K562 (cell line): ENCODE data around the gene ADORA3. TPM values are rescaled to one million over a fixed set of nuclear protein-coding genes. Genes with fewer than 3 reads are reported as not detected.

Experiments
- BCLAF1 ChIP-seq, 2 experiments: fragments of 450-650 bp in 1 of 2; IDR thresholded peaks; 2 replicates each; pipeline ENCODE4 v1.6.1; 2011 to 2017; ENCODE audit warnings: low read depth in 2 of 2, antibody characterized with exemption in 1 of 2, borderline replicate concordance in 1 of 2, low read length in 1 of 2, mild to moderate bottlenecking in 1 of 2, mixed read lengths in 1 of 2; ENCODE audit not compliant: control insufficient read depth in 1 of 2
- CEBPB ChIP-seq: fragments of 450-650 bp; IDR thresholded peaks from 2 replicates; pipeline ENCODE4 v1.6.1; 2016; ENCODE audit warnings: missing genetic modification characterization, missing compliant biosample characterization
- ETV6 ChIP-seq, 3 experiments: fragments of 150-350 bp in 1 of 3; sonication (generic) in 1 of 3; formaldehyde crosslinking in 1 of 3; IDR thresholded peaks; 2 replicates each; pipeline versions ENCODE4 v1.6.1 to v1.8.0; 2014 to 2022; ENCODE audit warnings: borderline replicate concordance in 2 of 3, low read depth in 2 of 3, antibody characterized with exemption in 1 of 3, low read length in 1 of 3, mild to moderate bottlenecking in 1 of 3, missing genetic modification reagents in 1 of 3
- HMG20A ChIP-seq: fragments of 450-650 bp; formaldehyde crosslinking; conservative IDR thresholded peaks from 2 replicates; pipeline ENCODE4 v1.4.0; 2020; ENCODE audit warnings: mild to moderate bottlenecking, mixed read lengths
- LCOR ChIP-seq: sonication (generic); formaldehyde crosslinking; IDR thresholded peaks from 2 replicates; pipeline ENCODE4 v1.8.0; 2022; ENCODE audit warnings: mild to moderate bottlenecking, missing genetic modification reagents
- MCM5 ChIP-seq: fragments of 450-650 bp; IDR thresholded peaks from 2 replicates; pipeline ENCODE4 v1.6.1; 2016; ENCODE audit warnings: low read depth
- PREB ChIP-seq: sonication (generic); formaldehyde crosslinking; IDR thresholded peaks from 2 replicates; pipeline ENCODE4 v1.8.1; 2023; ENCODE audit warnings: mild to moderate bottlenecking, missing genetic modification reagents
- SRSF3 ChIP-seq: fragments of 200-400 bp; formaldehyde crosslinking; IDR thresholded peaks from 2 replicates; pipeline ENCODE4 v1.6.1; 2016; ENCODE audit warnings: mild to moderate bottlenecking, low read length, moderate library complexity; ENCODE audit not compliant: insufficient read depth
- SRSF9 ChIP-seq: fragments of 200-400 bp; formaldehyde crosslinking; IDR thresholded peaks from 2 replicates; pipeline ENCODE4 v1.6.1; 2017; ENCODE audit warnings: low read depth, low read length, borderline replicate concordance
- ZNF146 ChIP-seq: IDR thresholded peaks from one replicate; pipeline ENCODE4 v1.6.1; 2018; ENCODE audit warnings: missing compliant biosample characterization; ENCODE audit not compliant: unreplicated experiment
- ZNF212 ChIP-seq: fragments of 450-650 bp; formaldehyde crosslinking; IDR thresholded peaks from 2 replicates; pipeline ENCODE4 v1.4.0; 2020; ENCODE audit warnings: mild to moderate bottlenecking
- ZNF253 ChIP-seq: fragments of 250-450 bp; sonication (Bioruptor Pico); conservative IDR thresholded peaks from 2 replicates; pipeline ENCODE4 v1.6.1; 2021; ENCODE audit warnings: mild to moderate bottlenecking
- ZNF316 ChIP-seq: fragments of 450-650 bp; IDR thresholded peaks from 2 replicates; pipeline ENCODE4 v1.6.1; 2016
- ZNF347 ChIP-seq: fragments of 450-650 bp; formaldehyde crosslinking; IDR thresholded peaks from 2 replicates; pipeline ENCODE4 v1.4.0; 2020; ENCODE audit warnings: low read depth, mild to moderate bottlenecking, moderate library complexity
- ZNF561 ChIP-seq: fragments of 450-650 bp; formaldehyde crosslinking; conservative IDR thresholded peaks from 2 replicates; pipeline ENCODE4 v1.4.0; 2020; ENCODE audit warnings: mild to moderate bottlenecking, moderate library complexity
- ZNF57 ChIP-seq: fragments of 450-650 bp; formaldehyde crosslinking; IDR thresholded peaks from 2 replicates; pipeline ENCODE4 v1.4.0; 2020; ENCODE audit warnings: mild to moderate bottlenecking, moderate library complexity
- ZNF764 ChIP-seq: fragments of 250-450 bp; sonication (Bioruptor Pico); IDR thresholded peaks from 2 replicates; pipeline ENCODE4 v1.4.0; 2020; ENCODE audit warnings: low read depth, mild to moderate bottlenecking, moderate library complexity
- polyA plus RNA-seq, 8 experiments: library from polyadenylated mRNA; depleted of rRNA in 4 of 8; stranded (reverse) in 5 of 8; unstranded in 3 of 8; fragments of >200 nt; fragmentation: Nextera tagmentation in 2 of 8; fragmentation: Illumina TruSeq in 1 of 8; extraction: Ambion mirVana in 2 of 8; extraction: Trizol in 1 of 8; gene quantifications; 2 replicates each; pipeline versions ENCODE4 v1.2.1 to v1.2.3, GENCODE V29; 2011 to 2014; ENCODE audit warnings: inconsistent platforms in 1 of 8, missing spikeins in 1 of 8
- total RNA-seq, 7 experiments: library from RNA; depleted of rRNA in 6 of 7; stranded (reverse); fragments of >200 nt in 6 of 7; fragmentation: Illumina TruSeq in 2 of 7; extraction: Trizol in 2 of 7; gene quantifications; 2 replicates each; pipeline versions ENCODE4 v1.2.1 to v1.2.3, GENCODE V29; 2011 to 2021; ENCODE audit warnings: low replicate concordance in 1 of 7

ADORA3 gene
- total and polyA plus RNA-seq, 9 of the 15 experiments (the other 6 are each of a cell fraction or from before 2014, with no cell fraction given) = 0.09 to 0.35 (median 0.16) TPM; not detected in 3

GRCh38 chr1:111503585-111504060 lies at the start of gene ADORA3, which contains the start of gene TMIGD3 (continued):
- TF ChIP-seq PREB (CRISPR knock-in tag) = no peak
- no peak for TF ChIP-seq ZNF212 (CRISPR knock-in tag)
- TF ChIP-seq ZNF561 (CRISPR knock-in tag) = peak; percentile 21; the same call in 1 of the 2 replicates
- TF ChIP-seq ZNF253 = no peak
- TF ChIP-seq ZNF347 = no peak
- no peak for TF ChIP-seq ZNF57
- no peak for TF ChIP-seq ZNF146 (CRISPR knock-in tag)
- no peak for TF ChIP-seq SRSF9
- no peak for TF ChIP-seq BCLAF1 (IDR thresholded peaks at IDR 0.05; ENCODE audit: borderline replicate concordance in 1 of 2, control insufficient read depth in 1 of 2, low read depth in 2 of 2, low read length in 1 of 2)
- TF ChIP-seq SRSF3 = no peak
- TF ChIP-seq LCOR = peak; percentile 73
- no peak for TF ChIP-seq ZNF764 (CRISPR knock-in tag)
- TF ChIP-seq MCM5 = no peak
- peak; percentile 93 for TF ChIP-seq CEBPB (tag)
- peak; percentile 73 for TF ChIP-seq ZNF316
- no peak for TF ChIP-seq HMG20A (CRISPR knock-in tag)
- peak in 1 of 2 experiments; percentile 75; a peak in 2 of 4 replicates for TF ChIP-seq ETV6 (IDR thresholded peaks at IDR 0.05; ENCODE audit: borderline replicate concordance in 1 of 2, low read depth in 2 of 2, low read length in 1 of 2)
- no peak for TF ChIP-seq ETV6 (CRISPR knock-in tag; IDR thresholded peaks at IDR 0.05; ENCODE audit: borderline replicate concordance)
